Hepatocyte (in vitro differentiated cells): ENCODE data around the gene AP1S3. TPM values are rescaled to one million over a fixed set of nuclear protein-coding genes. Genes with fewer than 3 reads are reported as not detected.

ENCODE experiments used
- DNase-seq: peaks from one replicate; pipeline ENCODE4 v3.0.0-alpha.2; 2016; ENCODE audit warnings: low spot score
- H2AFZ ChIP-seq: fragments of 200-600 bp; sonication (generic); 2 replicates; pipeline ENCODE4 v1.6.0; 2016; ENCODE audit warnings: antibody characterized with exemption, mild to moderate bottlenecking
- H3K27ac ChIP-seq: fragments of 200-600 bp; sonication (generic); 2 replicates; pipeline ENCODE4 v1.5.1; 2016; ENCODE audit warnings: mild to moderate bottlenecking
- H3K27me3 ChIP-seq: fragments of 200-600 bp; sonication (generic); 2 replicates; pipeline ENCODE4 v1.6.1; 2016
- H3K36me3 ChIP-seq: fragments of 200-600 bp; sonication (generic); replicated peaks from 2 replicates; pipeline ENCODE4 v1.5.1; 2016; ENCODE audit warnings: low read depth; ENCODE audit not compliant: insufficient read depth
- H3K4me1 ChIP-seq: fragments of 200-600 bp; sonication (generic); 2 replicates; pipeline ENCODE4 v1.5.1; 2016; ENCODE audit warnings: mild to moderate bottlenecking, moderate library complexity; ENCODE audit not compliant: insufficient read depth
- H3K4me2 ChIP-seq: fragments of 200-600 bp; sonication (generic); 2 replicates; pipeline ENCODE4 v1.6.0; 2016
- H3K4me3 ChIP-seq: fragments of 200-600 bp; sonication (generic); 2 replicates; pipeline ENCODE4 v1.5.1; 2016; ENCODE audit warnings: mild to moderate bottlenecking
- H3K79me2 ChIP-seq: fragments of 200-600 bp; sonication (generic); 2 replicates; pipeline ENCODE4 v1.6.0; 2017; ENCODE audit warnings: mild to moderate bottlenecking
- H3K9me2 ChIP-seq: fragments of 200-600 bp; sonication (generic); replicated peaks from 2 replicates; pipeline ENCODE4 v1.6.0; 2017; ENCODE audit warnings: mild to moderate bottlenecking; ENCODE audit not compliant: insufficient read depth
- H3K9me3 ChIP-seq: fragments of 200-600 bp; sonication (generic); 2 replicates; pipeline ENCODE4 v1.5.1; 2016; ENCODE audit warnings: low read depth, mild to moderate bottlenecking
- H4K20me1 ChIP-seq: fragments of 200-600 bp; sonication (generic); 2 replicates; pipeline ENCODE4 v1.6.0; 2016; ENCODE audit warnings: mild to moderate bottlenecking; ENCODE audit not compliant: insufficient read depth, poor library complexity, severe bottlenecking
- EZH2 ChIP-seq: fragments of 200-600 bp; sonication (generic); IDR thresholded peaks from 2 replicates; pipeline ENCODE4 v1.6.1; 2016; ENCODE audit warnings: antibody characterized with exemption, mild to moderate bottlenecking, borderline replicate concordance
- EZH2phosphoT487 ChIP-seq: fragments of 200-600 bp; sonication (generic); IDR thresholded peaks from one replicate; pipeline ENCODE4 v1.6.1; 2018; ENCODE audit warnings: antibody characterized with exemption, mild to moderate bottlenecking, low read depth, moderate library complexity; ENCODE audit not compliant: unreplicated experiment, severe bottlenecking
- WGBS: methylation state at CpG from one replicate; pipeline ENCODE4 v1.1.6; 2016; ENCODE audit warnings: low lambda C conversion rate; ENCODE audit errors: missing lambda C conversion rate; 5-methylcytosine and 5-hydroxymethylcytosine counted together
- polyA plus RNA-seq: library from polyadenylated mRNA; unstranded; fragments of >200 nt; fragmentation: Nextera tagmentation; extraction: Ambion mirVana; gene quantifications from 2 replicates; pipeline ENCODE4 v1.2.1, GENCODE V29; 2016
- total RNA-seq: library from RNA; depleted of rRNA; stranded (reverse); fragments of >200 nt; gene quantifications from 2 replicates; pipeline ENCODE4 v1.2.3, GENCODE V29; 2014
- TF ChIP-seq, protein P1 (sequence below): fragments of 200-600 bp; sonication (generic); IDR thresholded peaks from 2 replicates; pipeline ENCODE4 v1.5.1; 2016; ENCODE audit warnings: antibody characterized with exemption, mild to moderate bottlenecking; ENCODE audit not compliant: poor library complexity

Gene AP1S3
- total and polyA plus RNA-seq, 2 experiments from 2014 or later: 16.5 to 30.7 TPM

DNA sequence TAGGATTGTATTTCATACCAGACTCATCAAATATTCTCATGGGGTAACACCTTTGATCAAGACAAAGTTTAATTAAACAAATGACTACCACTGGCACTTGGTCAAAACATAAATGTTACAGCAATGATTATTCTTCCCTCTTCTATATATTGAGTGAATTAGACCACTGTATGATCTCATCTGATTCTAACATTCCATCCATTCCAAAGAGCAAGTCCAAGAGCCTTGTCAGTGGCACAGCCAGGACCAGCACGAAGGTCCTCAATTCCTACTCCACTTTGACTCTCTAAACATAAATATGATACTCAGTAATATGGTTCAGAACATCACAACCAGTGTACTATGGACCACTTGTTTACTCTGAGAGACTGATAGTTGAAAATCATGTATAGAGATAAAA lies 86.4 kb downstream of the AP1S3 start:
- 50% methylated on average over 1 of the region's 1 CpG for WGBS
- Histone ChIP-seq H3K4me1 (no peaks in the 10 kb centered on the region), H3K4me3 (no peak overlapping the region), H3K27me3 (no peaks in the 10 kb centered on the region), H3K4me2 (no peak overlapping the region), H3K9me3 (no peaks in the 10 kb centered on the region), H3K36me3 (no peaks in the 10 kb centered on the region), H3K79me2 (no peaks in the 10 kb centered on the region), H4K20me1 (no peaks in the 10 kb centered on the region), H2AFZ (no peak overlapping the region), H3K9me2 (no peaks in the 10 kb centered on the region), H3K27ac (no peak overlapping the region)
- no peak for TF ChIP-seq EZH2
- no peak for TF ChIP-seq EZH2phosphoT487
- TF ChIP-seq, protein P1, sequence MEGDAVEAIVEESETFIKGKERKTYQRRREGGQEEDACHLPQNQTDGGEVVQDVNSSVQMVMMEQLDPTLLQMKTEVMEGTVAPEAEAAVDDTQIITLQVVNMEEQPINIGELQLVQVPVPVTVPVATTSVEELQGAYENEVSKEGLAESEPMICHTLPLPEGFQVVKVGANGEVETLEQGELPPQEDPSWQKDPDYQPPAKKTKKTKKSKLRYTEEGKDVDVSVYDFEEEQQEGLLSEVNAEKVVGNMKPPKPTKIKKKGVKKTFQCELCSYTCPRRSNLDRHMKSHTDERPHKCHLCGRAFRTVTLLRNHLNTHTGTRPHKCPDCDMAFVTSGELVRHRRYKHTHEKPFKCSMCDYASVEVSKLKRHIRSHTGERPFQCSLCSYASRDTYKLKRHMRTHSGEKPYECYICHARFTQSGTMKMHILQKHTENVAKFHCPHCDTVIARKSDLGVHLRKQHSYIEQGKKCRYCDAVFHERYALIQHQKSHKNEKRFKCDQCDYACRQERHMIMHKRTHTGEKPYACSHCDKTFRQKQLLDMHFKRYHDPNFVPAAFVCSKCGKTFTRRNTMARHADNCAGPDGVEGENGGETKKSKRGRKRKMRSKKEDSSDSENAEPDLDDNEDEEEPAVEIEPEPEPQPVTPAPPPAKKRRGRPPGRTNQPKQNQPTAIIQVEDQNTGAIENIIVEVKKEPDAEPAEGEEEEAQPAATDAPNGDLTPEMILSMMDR: no peak
- DNase-seq: no peak

DNA sequence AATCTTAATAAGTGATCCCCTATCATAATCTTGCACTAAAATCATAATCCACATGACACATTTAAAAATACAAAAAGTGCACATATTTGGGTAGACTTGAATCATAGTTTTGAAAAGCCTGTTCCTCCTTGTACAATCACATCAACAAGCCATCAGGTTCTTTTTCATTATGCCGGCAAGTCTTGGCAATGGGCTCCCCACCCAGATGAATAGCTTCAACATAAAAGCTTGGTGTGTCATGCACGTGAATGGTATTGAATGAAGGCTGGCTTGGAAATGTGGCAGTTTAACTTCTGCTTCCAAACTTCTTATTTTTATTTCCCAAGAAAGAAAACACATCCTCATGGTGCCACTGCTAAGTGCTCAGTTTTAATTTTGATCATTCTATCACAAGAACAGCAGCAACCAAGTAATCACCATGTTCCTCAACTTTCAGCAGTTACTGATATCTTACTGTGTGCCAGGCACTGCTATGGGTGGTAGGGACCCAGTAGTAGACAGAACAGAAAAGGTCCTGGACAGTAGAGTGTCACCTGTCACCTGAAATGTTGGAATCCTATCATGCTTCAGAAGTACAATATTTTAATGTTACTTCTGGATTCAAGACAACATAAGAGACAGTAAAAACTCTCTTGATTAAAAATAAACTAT lies 89.9 kb downstream of the AP1S3 start:
- H4K20me1 ChIP-seq: no peaks in the 10 kb centered on the region
- no peaks in the 10 kb centered on the region for H3K9me3 ChIP-seq
- no peak for DNase-seq
- H2AFZ ChIP-seq: no peak overlapping the region
- no peak overlapping the region for H3K27ac ChIP-seq
- H3K9me2 ChIP-seq: no peaks in the 10 kb centered on the region
- WGBS: 62% methylated on average over 2 of the region's 2 CpGs
- no peaks in the 10 kb centered on the region for H3K27me3 ChIP-seq
- H3K36me3 ChIP-seq: no peaks in the 10 kb centered on the region
- H3K79me2 ChIP-seq: no peaks in the 10 kb centered on the region
- H3K4me1 ChIP-seq: peaks cover 13% of the 10 kb centered on the region
- H3K4me3 ChIP-seq: no peak overlapping the region
- H3K4me2 ChIP-seq: no peak overlapping the region
- TF ChIP-seq EZH2phosphoT487 (no peak), EZH2 (no peak)
- TF ChIP-seq, protein P1: no peak

DNA sequence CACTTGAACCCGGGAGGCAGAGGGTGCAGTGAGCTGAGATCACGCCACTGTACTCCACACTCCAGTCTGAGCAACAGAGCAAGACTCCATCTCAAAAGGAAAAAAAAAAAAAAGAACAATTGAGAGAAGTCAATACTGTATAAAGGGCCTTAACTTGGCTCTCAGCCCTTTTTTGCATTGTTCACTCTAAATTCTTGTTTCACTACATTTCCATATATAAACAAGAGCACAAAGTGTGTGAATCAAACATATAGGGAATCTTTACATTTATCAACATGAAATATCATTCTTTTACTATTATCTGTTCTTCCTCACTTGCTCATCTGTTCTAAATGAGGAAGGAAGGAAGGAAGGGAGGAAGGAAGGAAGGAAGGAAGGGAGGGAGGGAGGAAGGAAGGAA lies 90.8 kb downstream of the AP1S3 start:
- TF ChIP-seq EZH2phosphoT487: no peak
- TF ChIP-seq, protein P1: no peak
- Histone ChIP-seq H3K4me1 (peaks cover 13% of the 10 kb centered on the region), H2AFZ (no peak overlapping the region), H4K20me1 (no peaks in the 10 kb centered on the region), H3K36me3 (no peaks in the 10 kb centered on the region), H3K4me2 (no peak overlapping the region), H3K27me3 (no peaks in the 10 kb centered on the region), H3K27ac (no peak overlapping the region), H3K9me3 (no peaks in the 10 kb centered on the region), H3K4me3 (no peak overlapping the region), H3K79me2 (no peaks in the 10 kb centered on the region), H3K9me2 (no peaks in the 10 kb centered on the region)
- WGBS: 95% methylated on average over 2 of the region's 2 CpGs
- no peak for DNase-seq

DNA sequence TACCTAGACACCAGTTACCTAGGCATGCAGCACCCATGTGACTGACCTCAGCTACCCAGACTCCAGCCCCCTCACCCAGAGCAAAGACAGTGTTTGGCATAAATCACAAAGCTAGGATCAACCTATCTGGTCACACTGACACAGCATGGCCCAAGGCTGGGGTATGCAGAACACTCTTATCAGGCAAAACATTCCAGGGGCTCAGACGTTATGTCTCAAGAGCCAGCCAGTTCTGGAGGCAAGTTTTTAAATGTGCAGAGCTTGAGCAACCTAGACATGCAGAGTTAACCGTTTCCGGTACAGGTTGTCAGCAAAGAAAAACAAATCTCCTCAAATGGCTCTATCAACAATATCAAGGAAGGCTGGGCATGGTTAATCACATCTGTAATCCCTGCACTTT lies 92.8 kb downstream of the AP1S3 start:
- Histone ChIP-seq H3K4me2 (no peak overlapping the region), H3K4me1 (peaks cover 13% of the 10 kb centered on the region), H3K9me2 (no peaks in the 10 kb centered on the region), H4K20me1 (no peaks in the 10 kb centered on the region), H3K27me3 (no peaks in the 10 kb centered on the region), H2AFZ (no peak overlapping the region), H3K27ac (peak overlapping the region; percentile 68), H3K79me2 (no peaks in the 10 kb centered on the region), H3K9me3 (no peaks in the 10 kb centered on the region), H3K4me3 (no peak overlapping the region), H3K36me3 (no peaks in the 10 kb centered on the region)
- WGBS: 30% methylated on average over 3 of the region's 3 CpGs
- TF ChIP-seq EZH2phosphoT487 (no peak), EZH2 (no peak)
- TF ChIP-seq, protein P1: no peak
- peak; percentile 76 for DNase-seq
